HL-60/S4 treated with retinoic acid at 250 ng/mL for 4 days and 3 days (cell line): Measurements from ENCODE around the gene NDUFAF4.

Source experiments
- in situ Hi-C: fragments of 300-500 bp; cut with MboI; formaldehyde crosslinking; loops from 2 replicates; pipeline ENCODE4 v1.7.0; 2022; ENCODE audit warnings: low sequenced_read_pairs

Gene NDUFAF4

GRCh38 chr6:96897396-96898240 is at the start of gene NDUFAF4:
Gene NDUFAF4 (minus strand): TSS chr6:96897891. CDS start chr6:96897801, 90 bp downstream.
- in situ Hi-C loops = no loop called here

GRCh38 chr6:96947055-96947454 is 49.4 kb upstream of the NDUFAF4 start:
- in situ Hi-C loops = no loop called here

GRCh38 chr6:96943555-96944215 is 46.0 kb upstream of the NDUFAF4 start:
- in situ Hi-C loops = no loop called here

GRCh38 chr6:96942676-96943075 is 45.0 kb upstream of the NDUFAF4 start:
- in situ Hi-C loops = no loop called here

GRCh38 chr6:96940322-96940721 is 42.6 kb upstream of the NDUFAF4 start:
- in situ Hi-C loops = no loop called here

- in situ Hi-C loops = no loop called here
Measured at GRCh38 chr6:96939007-96939805, 41.5 kb upstream of the NDUFAF4 start.

GRCh38 chr6:96934087-96934486 is 36.4 kb upstream of the NDUFAF4 start:
- in situ Hi-C loops = no loop called here

GRCh38 chr6:96931198-96931597 is 33.5 kb upstream of the NDUFAF4 start:
- in situ Hi-C loops = no loop called here

- in situ Hi-C loops = no loop called here
Measured at GRCh38 chr6:96929741-96930140, 32.0 kb upstream of the NDUFAF4 start.

- in situ Hi-C loops = no loop called here
Measured at GRCh38 chr6:96927660-96928059, 30.0 kb upstream of the NDUFAF4 start.

- in situ Hi-C loops = no loop called here
Measured at GRCh38 chr6:96926425-96926824, 28.7 kb upstream of the NDUFAF4 start.

GRCh38 chr6:96925290-96925687 is 27.6 kb upstream of the NDUFAF4 start:
- in situ Hi-C loops = no loop called here

- in situ Hi-C loops = no loop called here
Measured at GRCh38 chr6:96923871-96924493, 26.3 kb upstream of the NDUFAF4 start.

GRCh38 chr6:96923400-96923799 is 25.7 kb upstream of the NDUFAF4 start:
- in situ Hi-C loops = no loop called here

GRCh38 chr6:96917098-96917497 is 19.4 kb upstream of the NDUFAF4 start:
- in situ Hi-C loops = no loop called here

- in situ Hi-C loops = no loop called here
Measured at GRCh38 chr6:96913621-96914020, 15.9 kb upstream of the NDUFAF4 start.

- in situ Hi-C loops = no loop called here
Measured at GRCh38 chr6:96911751-96912150, 14.1 kb upstream of the NDUFAF4 start.

- in situ Hi-C loops = no loop called here
Measured at GRCh38 chr6:96911171-96911570, 13.5 kb upstream of the NDUFAF4 start.

GRCh38 chr6:96909811-96910210 is 12.1 kb upstream of the NDUFAF4 start:
- in situ Hi-C loops = no loop called here

- in situ Hi-C loops = no loop called here
Measured at GRCh38 chr6:96907498-96907897, 9.8 kb upstream of the NDUFAF4 start.

- in situ Hi-C loops = no loop called here
Measured at GRCh38 chr6:96900873-96901272, 3.2 kb upstream of the NDUFAF4 start.
